ENCODE data around the gene SEM1. TPM values are rescaled to one million over a fixed set of nuclear protein-coding genes. Genes with fewer than 3 reads are reported as not detected.

The SEM1 gene
- total and polyA plus RNA-seq, 2 of the 8 experiments (the other 6 are each of a cell fraction or from before 2014, with no cell fraction given): 20.8 to 75.3 TPM

DNA sequence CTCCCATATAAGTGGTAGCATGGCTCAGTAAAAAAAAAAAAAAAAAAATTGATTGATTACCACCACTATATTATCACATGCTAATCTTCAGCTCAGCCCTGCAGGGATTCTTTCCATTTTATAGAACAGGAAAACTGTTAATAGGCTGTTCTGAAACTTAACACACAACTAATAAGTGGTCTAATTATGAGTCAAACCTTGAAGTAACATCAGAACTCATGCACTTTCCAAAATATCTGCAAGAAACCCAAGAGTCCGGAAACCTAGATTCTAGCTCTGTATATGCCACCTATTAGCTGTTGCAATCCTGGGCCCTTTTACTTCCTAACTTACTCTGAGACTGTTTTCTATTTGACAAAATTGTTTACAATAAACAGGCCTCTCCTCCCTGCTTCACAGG, 23.9 kb downstream of the SEM1 start:
- H3K79me2 ChIP-seq (ENCODE audit: control insufficient read depth in 1 of 2, insufficient read depth in 2 of 2, low read length in 2 of 2): peaks cover 0 to 34% of the 10 kb centered on the region in 2 experiments; a peak in 2 of 4 replicates
- no peak for TF ChIP-seq NRF1 (IDR thresholded peaks at IDR 0.05; ENCODE audit: low read depth, low read length)
- TF ChIP-seq TCF12 (IDR thresholded peaks at IDR 0.05; ENCODE audit: low read depth, low read length): no peak
- no peak for TF ChIP-seq EZH2 (IDR thresholded peaks at IDR 0.05; ENCODE audit: low read depth, low read length, severe bottlenecking)
- TF ChIP-seq MAFK (IDR thresholded peaks at IDR 0.05; ENCODE audit: low read depth, low read length): no peak
- no peak overlapping the region for H3K56ac ChIP-seq (replicated peaks; ENCODE audit: insufficient read length, low read depth, low read length)
- H4K91ac ChIP-seq (replicated peaks; ENCODE audit: insufficient read length, low read length): no peak overlapping the region
- no peak overlapping the region for H2BK5ac ChIP-seq (ENCODE audit: low read depth, low read length)
- H3K79me1 ChIP-seq (ENCODE audit: low read depth, low read length): no peaks in the 10 kb centered on the region
- H3K4me1 ChIP-seq (replicated peaks in 1 of 4; ENCODE audit: control insufficient read depth in 3 of 4, insufficient read depth in 4 of 4, low read length in 3 of 4): no peaks in the 10 kb centered on the region
- H3K4me2 ChIP-seq (ENCODE audit: insufficient read depth in 1 of 2, low read depth in 2 of 2, low read length in 2 of 2): no peak overlapping the region
- H3K9ac ChIP-seq (replicated peaks in 1 of 4; ENCODE audit: extremely low read depth in 1 of 4, low read depth in 3 of 4, low read length in 3 of 4): no peak overlapping the region
- no peak overlapping the region for H3K18ac ChIP-seq (ENCODE audit: extremely low read depth, low read length)
- no peak overlapping the region for H4K5ac ChIP-seq (ENCODE audit: insufficient read length, low read depth, low read length)
- ChIA-PET POLR2A (ENCODE audit: partially characterized antibody) (interaction anchor here (1.7 kb wide), 1 partner anchor 24 kb away, joined by 4 read pairs; the partner anchor contains the start of gene SEM1), CTCF (ENCODE audit: partially characterized antibody) (interaction anchor here (0.6 to 1.4 kb wide), 2 partner anchors 11 to 194 kb away, joined by 3 read pairs; no protein-coding TSS in a partner anchor)
- no peaks in the 10 kb centered on the region for H3K9me3 ChIP-seq (ENCODE audit: insufficient read depth in 2 of 2, low read depth in 1 of 2, low read length in 1 of 2)
- no peaks in the 10 kb centered on the region for H4K20me1 ChIP-seq (replicated peaks in 1 of 2; ENCODE audit: control insufficient read depth in 1 of 2, insufficient read depth in 2 of 2, low read length in 2 of 2)
- no peak overlapping the region for H2BK120ac ChIP-seq (replicated peaks; ENCODE audit: low read depth, low read length)
- H2AFZ ChIP-seq (ENCODE audit: low read length): no peak overlapping the region
- WGBS, 2 experiments (ENCODE audit: extremely low coverage in 1 of 2, insufficient coverage in 1 of 2, insufficient read length in 1 of 2, insufficient replicate concordance in 2 of 2, low coverage in 1 of 2, low lambda C conversion rate in 2 of 2, missing lambda C conversion rate in 1 of 2): 90% methylated on average over 1 of the region's 1 CpG; no CpG with 5 or more reads in 1 of the 2 experiments
- no peak overlapping the region for H3K4ac ChIP-seq (replicated peaks; ENCODE audit: insufficient read length, low read depth, low read length)
- H4K8ac ChIP-seq (ENCODE audit: extremely low read depth, insufficient read depth, low read length): no peak overlapping the region
- no peaks in the 10 kb centered on the region for H3K27me3 ChIP-seq (replicated peaks in 1 of 4; ENCODE audit: control insufficient read depth in 3 of 4, extremely low read depth in 1 of 4, insufficient read depth in 3 of 4, low read length in 3 of 4)
- DNase-seq (ENCODE audit: low read depth in 1 of 2, low spot score in 2 of 2) (no peak), FAIRE-seq (no peak)
- H3K36me3 ChIP-seq (ENCODE audit: control insufficient read depth in 2 of 4, insufficient read depth in 4 of 4, low read length in 3 of 4): peaks cover 0 to 11% (median 4%) of the 10 kb centered on the region in 4 experiments; a peak in 3 of 8 replicates
- H2BK12ac ChIP-seq (ENCODE audit: low read depth, low read length): no peak overlapping the region
- no peak overlapping the region for H2AK5ac ChIP-seq (ENCODE audit: low read depth, low read length)
- no peak overlapping the region for H2BK20ac ChIP-seq (ENCODE audit: low read length)
- no peak overlapping the region for H3K23ac ChIP-seq (ENCODE audit: insufficient read length)
- H3K27ac ChIP-seq (ENCODE audit: low read depth, low read length): no peak overlapping the region
- H2BK15ac ChIP-seq (ENCODE audit: low read length): no peak overlapping the region
- no peak overlapping the region for H3K4me3 ChIP-seq (ENCODE audit: extremely low read depth in 1 of 4, insufficient read depth in 2 of 4, low read depth in 3 of 4, low read length in 4 of 4)
- no peaks in the 10 kb centered on the region for H3K23me2 ChIP-seq (ENCODE audit: low read depth, low read length)
- no peak overlapping the region for H3K14ac ChIP-seq (ENCODE audit: insufficient read length)
